Measurements from ENCODE around the gene LZTS2. TPM values are rescaled to one million over a fixed set of nuclear protein-coding genes. Genes with fewer than 3 reads are reported as not detected.

Gene LZTS2
- total and polyA plus RNA-seq, 7 donors = 10.9 to 169 (median 82.3) TPM

GRCh38 chr10:100984672-100985177, 14.9 kb upstream of the LZTS2 start:
- Histone ChIP-seq H3K36me3 (peaks cover 5 to 48% (median 8%) of the 10 kb centered on the region in 4 donors), H3K27ac (no peak overlapping the region), H3K27me3 (no peaks in the 10 kb centered on the region), H3K9me3 (no peaks in the 10 kb centered on the region), H3K4me3 (no peak overlapping the region), H3K4me1 (peaks cover 0 to 31% (median 24%) of the 10 kb centered on the region in 4 donors)
- no peak for TF ChIP-seq EP300 (IDR thresholded peaks at IDR 0.05)
- no peak for TF ChIP-seq POLR2A (IDR thresholded peaks at IDR 0.05)
- no peak for TF ChIP-seq POLR2AphosphoS5 (IDR thresholded peaks at IDR 0.05)
- no peak for TF ChIP-seq CTCF (IDR thresholded peaks at IDR 0.05)
- intact Hi-C loops (cut with DNase I) = no loop called here
- peak; percentile 40 for DNase-seq
- WGBS, 2 donors = 82 to 84% methylated on average over 2 of the region's 2 CpGs

GRCh38 chr10:100985336-100985735, 14.3 kb upstream of the LZTS2 start:
- Histone ChIP-seq H3K27me3 (no peaks in the 10 kb centered on the region), H3K27ac (no peak overlapping the region), H3K4me3 (no peak overlapping the region), H3K9me3 (no peaks in the 10 kb centered on the region), H3K36me3 (peaks cover 5 to 48% (median 8%) of the 10 kb centered on the region in 4 donors), H3K4me1 (peaks cover 0 to 31% (median 24%) of the 10 kb centered on the region in 4 donors)
- DNase-seq = no peak
- WGBS, 2 donors = 52 to 71% methylated on average over 5 of the region's 5 CpGs
- intact Hi-C loops (cut with DNase I) = no loop called here
- no peak for TF ChIP-seq POLR2A (IDR thresholded peaks at IDR 0.05)
- no peak for TF ChIP-seq POLR2AphosphoS5 (IDR thresholded peaks at IDR 0.05)
- TF ChIP-seq CTCF (IDR thresholded peaks at IDR 0.05) = no peak
- no peak for TF ChIP-seq EP300 (IDR thresholded peaks at IDR 0.05)

- intact Hi-C loops (cut with DNase I) = no loop called here
- no peaks in the 10 kb centered on the region for H3K9me3 ChIP-seq
- H3K27ac ChIP-seq = peak overlapping the region; percentile 80 to 82 (median 82)
- TF ChIP-seq POLR2AphosphoS5 (IDR thresholded peaks at IDR 0.05) (no peak), CTCF (IDR thresholded peaks at IDR 0.05) (no peak), EP300 (IDR thresholded peaks at IDR 0.05) (no peak)
- peaks cover 0 to 48% (median 8%) of the 10 kb centered on the region in 4 donors for H3K36me3 ChIP-seq
- peaks cover 0 to 31% (median 24%) of the 10 kb centered on the region in 4 donors for H3K4me1 ChIP-seq
- H3K27me3 ChIP-seq = no peaks in the 10 kb centered on the region
- WGBS, 2 donors = 9 to 23% methylated on average over 17 of the region's 17 CpGs
- DNase-seq = peak; percentile 65
- peak overlapping the region; percentile 78 to 87 (median 84) for H3K4me3 ChIP-seq
Measured at GRCh38 chr10:100986623-100986951, 13.0 kb upstream of the LZTS2 start.

GRCh38 chr10:100986952-100987684, 12.5 kb upstream of the LZTS2 start, which contains the start of the genes MRPL43 and TWNK:
Gene MRPL43 (minus strand): TSS chr10:100987497. CDS start chr10:100987443, 54 bp downstream.
Gene TWNK (plus strand): TSS chr10:100987543. CDS start chr10:100988211, 668 bp downstream.
- intact Hi-C loops (cut with DNase I) = no loop called here
- peaks cover 0 to 48% (median 8%) of the 10 kb centered on the region in 4 donors for H3K36me3 ChIP-seq

More at GRCh38 chr10:100986952-100987684, 12.5 kb upstream of the LZTS2 start, which contains the start of the genes MRPL43 and TWNK:
- Histone ChIP-seq H3K4me3 (peak within 1 kb of the TSS; percentile 78 to 87 (median 84)), H3K27me3 (no peaks in the 10 kb centered on the region), H3K27ac (peak within 1 kb of the TSS; percentile 80 to 82 (median 82)), H3K4me1 (peaks cover 0 to 31% (median 24%) of the 10 kb centered on the region in 4 donors), H3K9me3 (no peaks in the 10 kb centered on the region)
- no peak for TF ChIP-seq EP300 (IDR thresholded peaks at IDR 0.05)
- TF ChIP-seq POLR2AphosphoS5 (IDR thresholded peaks at IDR 0.05) = peak; percentile 32 to 87 (median 73)
- TF ChIP-seq CTCF (IDR thresholded peaks at IDR 0.05) = no peak
- TF ChIP-seq POLR2A (IDR thresholded peaks at IDR 0.05) = peak in 1 of 2 donors; percentile 46
- peak; percentile 91 for DNase-seq
- 1% methylated on average over 75 of the region's 75 CpGs for WGBS, 2 donors
